Fibroblast of lung (primary cell): ENCODE results near the gene DGAT2.

ENCODE experiments used
- CTCF ChIP-seq, 2 donors: IDR thresholded peaks in 1 of 2; conservative IDR thresholded peaks in 1 of 2; 1 replicate in 1 of 2; 2 replicates in 1 of 2; pipeline ENCODE4 v1.5.1; 2011 to 2012; ENCODE audit warnings: low read length in 2 of 2, control low read depth in 1 of 2, inconsistent platforms in 1 of 2, low read depth in 1 of 2, mild to moderate bottlenecking in 1 of 2
- EZH2 ChIP-seq: IDR thresholded peaks from 2 replicates; pipeline ENCODE4 v1.5.1; 2012; ENCODE audit warnings: low read length, control low read depth, mild to moderate bottlenecking; ENCODE audit errors: missing control alignments

GRCh38 chr11:75812542-75813040 lies 44.0 kb downstream of the DGAT2 start:
- TF ChIP-seq CTCF (conservative IDR thresholded peaks at IDR 0.05 in 1 of 2, IDR thresholded peaks at IDR 0.05 in 1 of 2; ENCODE audit: low read depth in 1 of 2, low read length in 2 of 2) (no peak), EZH2 (no peak)
